Ishikawa (cell line): ENCODE data around the gene B4GALT1.

Experiments
- CREB1 ChIP-seq: IDR thresholded peaks from 2 replicates; pipeline ENCODE4 v1.6.1; 2012; ENCODE audit warnings: low read depth
- NFIC ChIP-seq: IDR thresholded peaks from 2 replicates; pipeline ENCODE4 v1.6.1; 2012
- RAD21 ChIP-seq: IDR thresholded peaks from 2 replicates; pipeline ENCODE4 v1.6.1; 2012; ENCODE audit warnings: low read depth
- TAF1 ChIP-seq: IDR thresholded peaks from 2 replicates; pipeline ENCODE4 v1.6.1; 2012; ENCODE audit warnings: low read depth, mild to moderate bottlenecking
- USF1 ChIP-seq: IDR thresholded peaks from 2 replicates; pipeline ENCODE4 v1.6.1; 2012

- TF ChIP-seq RAD21 (no peak), CREB1 (no peak), NFIC (no peak), USF1 (no peak), TAF1 (no peak)
Observed at GRCh38 chr9:33202018-33202417, 34.9 kb upstream of the B4GALT1 start.
